ENCODE results near the gene OR13C8.
"Not testable (repeated sequence)": the region's sequence is repeated elsewhere in the genome, so short reads cannot be mapped to it uniquely, and the experiment has no call there.

OR13C8 gene, protein sequence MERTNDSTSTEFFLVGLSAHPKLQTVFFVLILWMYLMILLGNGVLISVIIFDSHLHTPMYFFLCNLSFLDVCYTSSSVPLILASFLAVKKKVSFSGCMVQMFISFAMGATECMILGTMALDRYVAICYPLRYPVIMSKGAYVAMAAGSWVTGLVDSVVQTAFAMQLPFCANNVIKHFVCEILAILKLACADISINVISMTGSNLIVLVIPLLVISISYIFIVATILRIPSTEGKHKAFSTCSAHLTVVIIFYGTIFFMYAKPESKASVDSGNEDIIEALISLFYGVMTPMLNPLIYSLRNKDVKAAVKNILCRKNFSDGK

GRCh38 chr9:104568868-104569267 lies at the start of gene OR13C8:
OR13C8 (plus strand) TSS chr9:104569168; CDS start chr9:104569168, 0 bp downstream.
- CTCF ChIA-PET: no interaction called here
- no peak for DNase-seq (ENCODE audit: low read depth, low spot score)
- TF ChIP-seq CTCF (IDR thresholded peaks at IDR 0.05; ENCODE audit: insufficient read depth, low read length, missing control alignments): no peak
- H3K4me3 ChIP-seq (ENCODE audit: low read depth, low read length): no peak within 1 kb of the TSS
- POLR2A ChIA-PET: no interaction called here

DNA sequence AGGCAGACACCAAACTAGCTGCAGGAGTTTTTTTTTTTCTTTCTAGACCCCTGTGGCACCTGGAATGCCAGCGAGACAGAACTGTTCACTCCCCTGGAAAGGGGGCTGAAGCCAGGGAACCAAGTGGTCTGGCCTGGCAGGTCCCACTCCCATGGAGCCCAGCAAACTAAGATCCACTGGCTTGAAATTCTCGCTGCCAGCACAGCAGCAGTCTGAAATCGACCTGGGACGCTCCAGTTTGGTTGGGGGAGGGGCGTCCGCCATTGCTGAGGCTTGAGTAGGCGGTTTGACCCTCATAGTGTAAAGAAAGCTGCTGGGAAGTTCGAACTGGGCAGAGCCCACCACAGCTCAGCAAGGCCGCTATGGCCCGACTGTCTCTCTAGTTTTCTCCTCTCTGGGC lies 48.7 kb upstream of the OR13C8 start:
- POLR2A ChIA-PET; H3K4me3 ChIP-seq (ENCODE audit: low read depth, low read length); DNase-seq (ENCODE audit: low read depth, low spot score); CTCF ChIA-PET: not testable (repeated sequence)

DNA sequence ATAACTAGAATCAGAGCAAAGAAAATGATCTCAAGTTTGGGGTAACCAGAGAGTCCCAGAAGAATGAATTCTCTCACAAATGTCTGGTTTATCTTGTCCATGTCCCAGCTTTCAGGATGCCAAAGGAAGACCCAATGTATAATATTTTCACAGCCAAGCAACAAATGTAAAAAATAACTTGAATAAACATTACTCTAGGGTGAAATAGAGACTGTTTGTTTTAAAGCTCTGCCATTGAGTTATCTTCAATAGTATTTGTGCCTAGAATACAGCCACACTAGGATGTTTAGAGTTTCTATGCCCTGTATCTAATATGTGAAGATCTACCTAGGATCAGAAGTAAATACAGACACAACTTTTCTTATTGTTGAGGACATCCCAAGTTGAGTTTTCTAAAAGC lies 41.9 kb upstream of the OR13C8 start, which contains the start of gene OR13C4:
OR13C4 (minus strand) TSS at position 101 of the 400 bp plus-strand sequence; CDS start at position 101, 0 bp downstream.
- TF ChIP-seq CTCF (IDR thresholded peaks at IDR 0.05; ENCODE audit: insufficient read depth, low read length, missing control alignments): no peak
- POLR2A ChIA-PET: no interaction called here
- no peak within 1 kb of the TSS for H3K4me3 ChIP-seq (ENCODE audit: low read depth, low read length)
- CTCF ChIA-PET: no interaction called here
- no peak for DNase-seq (ENCODE audit: low read depth, low spot score)

DNA sequence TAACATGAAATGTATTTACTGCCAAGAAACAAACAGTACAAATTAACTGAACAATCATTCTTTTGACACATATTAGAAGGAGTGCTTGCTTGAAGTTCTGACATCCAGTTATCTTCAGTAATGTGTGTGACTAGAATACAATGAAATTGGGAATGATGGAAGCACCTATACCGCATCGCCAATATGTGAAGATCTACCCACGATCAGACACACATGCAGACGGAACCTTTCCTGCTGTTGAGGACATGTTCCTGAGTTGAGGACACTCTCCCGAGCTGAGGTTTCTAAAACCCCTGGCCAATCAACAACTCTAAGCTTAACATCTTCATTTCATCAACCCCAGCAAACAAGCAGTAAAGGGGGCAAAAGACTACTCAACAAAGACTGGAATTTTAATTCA lies 32.2 kb upstream of the OR13C8 start, which contains the start of gene OR13C3:
OR13C3 (minus strand) TSS at position 101 of the 400 bp plus-strand sequence. CDS start 133 bp downstream, outside the sequence.
- POLR2A ChIA-PET: no interaction called here
- H3K4me3 ChIP-seq (ENCODE audit: low read depth, low read length): no peak within 1 kb of the TSS
- CTCF ChIA-PET: no interaction called here
- TF ChIP-seq CTCF (IDR thresholded peaks at IDR 0.05; ENCODE audit: insufficient read depth, low read length, missing control alignments): no peak
- no peak for DNase-seq (ENCODE audit: low read depth, low spot score)

DNA sequence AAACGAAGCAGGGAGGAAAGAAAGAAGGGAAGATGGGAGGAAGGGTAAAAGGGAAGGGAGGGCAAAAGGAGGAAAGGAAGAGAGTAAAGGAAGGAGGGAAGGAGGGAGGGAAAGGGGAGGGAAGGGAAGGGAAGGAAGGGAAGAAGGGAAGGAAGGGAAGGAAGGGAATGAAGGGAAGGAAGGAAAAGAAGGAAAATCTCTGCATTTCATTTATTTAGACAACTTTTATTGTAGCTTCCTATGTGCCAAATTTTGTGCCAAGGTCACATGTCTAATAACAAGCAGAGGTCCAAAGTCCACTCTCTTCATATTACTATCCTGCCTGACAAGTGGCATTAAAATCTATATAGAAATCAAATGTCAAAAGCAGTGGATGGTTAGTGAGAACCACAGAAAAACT lies 29.7 kb upstream of the OR13C8 start:
- no peak for DNase-seq (ENCODE audit: low read depth, low spot score)
- H3K4me3 ChIP-seq (ENCODE audit: low read depth, low read length): no peak overlapping the region
- TF ChIP-seq CTCF (IDR thresholded peaks at IDR 0.05; ENCODE audit: insufficient read depth, low read length, missing control alignments): no peak
- CTCF ChIA-PET: no interaction called here
- POLR2A ChIA-PET: no interaction called here

GRCh38 chr9:104544644-104545043 lies 24.3 kb upstream of the OR13C8 start:
- ChIA-PET CTCF (no interaction called here), POLR2A (no interaction called here)
- H3K4me3 ChIP-seq (ENCODE audit: low read depth, low read length): no peak overlapping the region
- no peak for TF ChIP-seq CTCF (IDR thresholded peaks at IDR 0.05; ENCODE audit: insufficient read depth, low read length, missing control alignments)
- no peak for DNase-seq (ENCODE audit: low read depth, low spot score)

GRCh38 chr9:104553261-104553660 lies 15.7 kb upstream of the OR13C8 start:
- ChIA-PET CTCF (no interaction called here), POLR2A (no interaction called here)
- no peak for TF ChIP-seq CTCF (IDR thresholded peaks at IDR 0.05; ENCODE audit: insufficient read depth, low read length, missing control alignments)
- no peak overlapping the region for H3K4me3 ChIP-seq (ENCODE audit: low read depth, low read length)
- no peak for DNase-seq (ENCODE audit: low read depth, low spot score)
